Neural cell (in vitro differentiated cells): ENCODE measurements around the gene FUCA2.

Source experiments
- CTCF ChIP-seq: fragments of 450-650 bp; IDR thresholded peaks from 2 replicates; pipeline ENCODE4 v1.5.1; 2014; ENCODE audit warnings: antibody characterized with exemption, mild to moderate bottlenecking, moderate library complexity; ENCODE audit not compliant: poor library complexity, severe bottlenecking
- MXI1 ChIP-seq: fragments of 450-650 bp; conservative IDR thresholded peaks from 2 replicates; pipeline ENCODE4 v1.6.1; 2014; ENCODE audit warnings: antibody characterized with exemption, mild to moderate bottlenecking; ENCODE audit not compliant: poor library complexity, severe bottlenecking
- POLR2AphosphoS5 ChIP-seq: IDR thresholded peaks from 2 replicates; pipeline ENCODE4 v1.6.1; 2012
- RAD21 ChIP-seq: fragments of 450-650 bp; conservative IDR thresholded peaks from 2 replicates; pipeline ENCODE4 v1.6.1; 2014; ENCODE audit warnings: antibody characterized with exemption, mild to moderate bottlenecking, moderate library complexity
- REST ChIP-seq: IDR thresholded peaks from 2 replicates; pipeline ENCODE4 v1.6.1; 2012; ENCODE audit warnings: borderline replicate concordance
- TAF1 ChIP-seq: IDR thresholded peaks from 2 replicates; pipeline ENCODE4 v1.6.1; 2012; ENCODE audit warnings: low read depth

GRCh38 chr6:143540192-143540591 is 28.7 kb upstream of the FUCA2 start:
- TF ChIP-seq CTCF (no peak), TAF1 (no peak), MXI1 (no peak), POLR2AphosphoS5 (no peak), RAD21 (no peak), REST (no peak)
